Esophagus (tissue), 2 donors: ENCODE measurements around the gene TPH1. TPM values are rescaled to one million over a fixed set of nuclear protein-coding genes. Genes with fewer than 3 reads are reported as not detected.
"Not testable (repeated sequence)": the region's sequence is repeated elsewhere in the genome, so short reads cannot be mapped to it uniquely, and the experiment has no call there.

Experiments
- H3K27ac ChIP-seq, 2 donors: one replicate each; pipeline ENCODE4 v1.5.1; 2013; ENCODE audit warnings: low read depth in 2 of 2, mild to moderate bottlenecking in 2 of 2, inconsistent platforms in 1 of 2, low read length in 1 of 2, moderate library complexity in 1 of 2
- H3K27me3 ChIP-seq, 2 donors: one replicate each; pipeline ENCODE4 v1.6.1; 2013; ENCODE audit warnings: low read length in 2 of 2, control low read depth in 1 of 2, mild to moderate bottlenecking in 1 of 2; ENCODE audit not compliant: insufficient read depth in 2 of 2, control insufficient read depth in 1 of 2
- H3K36me3 ChIP-seq, 2 donors: one replicate each; pipeline ENCODE4 v1.6.1; 2013; ENCODE audit warnings: low read length in 1 of 2; ENCODE audit not compliant: control insufficient read depth in 2 of 2, insufficient read depth in 2 of 2
- H3K4me1 ChIP-seq, 2 donors: one replicate each; pipeline ENCODE4 v1.6.1; 2013; ENCODE audit warnings: low read length in 1 of 2; ENCODE audit not compliant: control insufficient read depth in 2 of 2, insufficient read depth in 2 of 2
- H3K4me3 ChIP-seq, 2 donors: one replicate each; pipeline ENCODE4 v1.5.1; 2013; ENCODE audit warnings: low read length in 2 of 2, mild to moderate bottlenecking in 2 of 2, low read depth in 1 of 2, moderate library complexity in 1 of 2
- H3K9me3 ChIP-seq, 2 donors: one replicate each; pipeline ENCODE4 v1.6.1; 2013; ENCODE audit warnings: mild to moderate bottlenecking in 2 of 2, low read depth in 1 of 2, low read length in 1 of 2, moderate library complexity in 1 of 2; ENCODE audit not compliant: control insufficient read depth in 2 of 2, insufficient read depth in 1 of 2
- WGBS, 2 donors: extraction: QIAGEN DNeasy Blood & Tissue Kit; methylation state at CpG; one replicate each; pipeline ENCODE4 v1.1.7; 2013; 5-methylcytosine and 5-hydroxymethylcytosine counted together
- polyA plus RNA-seq, 2 donors: library from polyadenylated mRNA; stranded (reverse); fragments of 200-250 nt; gene quantifications; one replicate each; pipeline ENCODE4 v1.2.3, GENCODE V29; 2013
- donor health status: healthy with polysubstance abuse.
- donor health status: Bipolar disorder and iron deficiency.

TPH1 gene
- polyA plus RNA-seq, 2 donors = 0.08 to 0.26 TPM

DNA sequence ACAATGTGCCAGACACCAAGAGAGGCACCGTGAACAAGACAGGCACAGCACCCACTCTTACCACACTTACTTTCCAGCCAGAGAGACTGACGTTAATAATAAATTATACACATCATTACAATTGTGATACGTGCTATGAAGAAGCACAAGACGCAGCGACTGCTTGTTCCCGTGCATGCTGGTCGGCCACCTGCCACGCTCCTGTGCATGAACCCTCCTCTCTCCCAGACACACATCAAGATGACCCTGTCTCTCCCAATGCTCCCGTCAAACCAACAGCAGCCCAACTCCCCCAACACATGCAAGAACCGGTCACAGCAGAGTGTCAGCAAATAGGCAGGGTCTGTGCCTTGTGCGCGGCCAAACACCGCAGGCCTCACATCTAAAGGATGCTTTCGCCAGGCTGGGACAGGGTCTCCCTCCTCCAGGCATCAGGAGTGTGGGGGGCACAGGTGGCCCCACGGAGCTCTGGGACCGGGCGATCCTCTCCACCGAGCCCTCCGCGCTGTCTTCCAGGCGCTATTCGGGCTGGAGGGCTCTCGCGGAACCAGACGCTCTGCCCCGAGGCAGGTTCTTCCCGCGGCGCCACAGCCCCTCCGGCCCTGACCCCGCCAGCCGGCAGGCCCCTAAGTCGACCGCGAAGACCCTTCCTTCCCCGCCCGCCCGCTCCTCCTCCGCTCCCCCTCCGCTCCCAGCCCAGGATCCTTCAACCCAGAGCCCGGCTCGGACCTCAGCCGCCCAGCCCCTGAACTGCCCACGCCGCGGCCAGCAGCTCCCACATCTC lies 33.8 kb downstream of the TPH1 start:
- peak overlapping the region; percentile 79 to 80 for H3K27ac ChIP-seq
- peaks cover 0 to 2% of the 10 kb centered on the region in 2 donors for H3K4me1 ChIP-seq
- 6 to 7% methylated on average over 37 to 46 of the region's 46 CpGs for WGBS, 2 donors
- H3K36me3 ChIP-seq = no peaks in the 10 kb centered on the region
- H3K9me3 ChIP-seq = no peaks in the 10 kb centered on the region
- H3K27me3 ChIP-seq = no peaks in the 10 kb centered on the region
- H3K4me3 ChIP-seq = peak overlapping the region; percentile 61 to 70

DNA sequence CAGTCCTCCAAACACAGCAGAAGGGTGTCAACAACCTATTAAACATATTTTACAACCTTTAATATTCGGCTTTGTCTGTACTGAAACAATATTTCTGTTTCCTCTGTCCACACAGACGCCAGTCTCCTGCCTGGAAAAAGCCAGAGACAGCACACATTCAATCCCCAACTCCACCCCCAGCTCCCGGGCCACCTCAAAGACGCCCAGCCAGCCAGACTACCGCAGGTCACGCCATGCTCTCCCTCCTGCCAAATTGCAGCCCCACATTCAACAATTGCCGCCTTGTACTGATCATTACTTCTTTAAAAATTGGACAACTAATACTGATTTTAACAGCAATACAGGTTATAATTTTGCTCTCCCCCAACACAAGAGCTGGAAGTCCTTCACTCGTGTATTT lies 34.4 kb downstream of the TPH1 start:
- Histone ChIP-seq H3K27ac (peak overlapping the region in 1 of 2 donors; percentile 55), H3K36me3 (no peaks in the 10 kb centered on the region), H3K4me1 (peaks cover 0 to 2% of the 10 kb centered on the region in 2 donors), H3K4me3 (peak overlapping the region in 1 of 2 donors; percentile 61), H3K9me3 (no peaks in the 10 kb centered on the region), H3K27me3 (no peaks in the 10 kb centered on the region)
- 71 to 78% methylated on average over 8 of the region's 8 CpGs for WGBS, 2 donors

DNA sequence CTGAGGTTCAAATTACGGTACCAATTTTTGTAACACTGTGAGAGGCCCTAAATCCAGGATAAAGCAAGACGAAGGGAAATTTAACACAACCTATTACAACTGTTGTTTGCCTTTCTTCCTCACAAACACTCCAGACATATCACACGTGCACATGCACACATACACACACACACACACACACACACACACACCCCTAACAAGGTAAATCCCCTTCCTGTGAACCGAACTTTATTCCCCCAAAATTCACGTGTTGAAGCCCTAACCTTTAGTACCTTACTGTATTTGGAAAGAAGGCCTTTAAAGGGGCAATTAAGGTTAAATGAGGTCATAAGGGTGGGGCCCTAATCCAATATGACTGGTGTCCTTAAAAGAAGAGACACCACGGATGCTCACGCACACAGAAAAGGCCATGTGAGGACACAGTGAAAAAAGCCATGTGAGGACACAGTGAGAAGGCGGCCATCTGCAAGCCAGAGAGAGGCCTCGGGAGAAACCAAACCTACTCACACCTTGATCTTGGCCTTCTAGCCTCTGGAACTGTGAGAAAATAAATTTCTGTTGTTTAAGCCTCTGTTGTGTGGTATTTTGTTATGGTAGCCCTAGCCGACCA lies 35.0 kb downstream of the TPH1 start:
- Histone ChIP-seq H3K36me3 (no peaks in the 10 kb centered on the region), H3K27me3 (no peaks in the 10 kb centered on the region), H3K9me3 (no peaks in the 10 kb centered on the region), H3K4me1 (peaks cover 0 to 2% of the 10 kb centered on the region in 2 donors), H3K27ac (no peak overlapping the region), H3K4me3 (no peak overlapping the region)
- WGBS, 2 donors = 83 to 90% methylated on average over 10 of the region's 10 CpGs

GRCh38 chr11:18010121-18010670 lies 35.9 kb downstream of the TPH1 start:
- Histone ChIP-seq H3K36me3 (peaks cover 0 to 2% of the 10 kb centered on the region in 2 donors), H3K4me1 (peaks cover 0 to 2% of the 10 kb centered on the region in 2 donors), H3K27ac (no peak overlapping the region), H3K9me3 (no peaks in the 10 kb centered on the region), H3K27me3 (no peaks in the 10 kb centered on the region), H3K4me3 (no peak overlapping the region)

- Histone ChIP-seq H3K4me3 (no peak overlapping the region), H3K36me3 (peaks cover 5 to 9% of the 10 kb centered on the region in 2 donors), H3K27ac (no peak overlapping the region), H3K9me3 (no peaks in the 10 kb centered on the region), H3K27me3 (no peaks in the 10 kb centered on the region), H3K4me1 (no peaks in the 10 kb centered on the region)
- 91 to 95% methylated on average over 4 of the region's 4 CpGs for WGBS, 2 donors
Measured at GRCh38 chr11:18005376-18006129, 40.5 kb downstream of the TPH1 start.

DNA sequence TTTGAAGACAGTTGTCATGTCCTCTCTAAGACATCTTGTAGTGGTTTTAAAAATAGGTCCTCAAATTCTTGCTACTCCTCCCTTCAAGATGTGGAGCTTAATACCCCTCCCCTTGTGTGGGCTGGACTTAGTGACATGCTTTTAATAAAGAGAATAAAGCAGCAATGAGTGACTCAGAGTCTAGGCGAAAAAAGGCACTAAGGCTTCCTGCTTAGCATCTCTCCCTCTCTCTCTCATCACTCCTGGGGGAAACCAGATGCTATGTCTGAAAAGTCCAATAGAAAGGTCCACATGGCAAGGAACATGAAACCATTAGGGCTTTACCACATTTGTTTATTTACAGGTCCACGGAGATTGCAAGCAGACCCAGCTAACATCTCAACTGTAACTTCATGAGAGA lies 44.9 kb downstream of the TPH1 start:
- Histone ChIP-seq H3K9me3 (no peaks in the 10 kb centered on the region), H3K27ac (no peak overlapping the region), H3K4me3 (no peak overlapping the region), H3K36me3 (peaks cover 9% of the 10 kb centered on the region in 2 donors), H3K4me1 (no peaks in the 10 kb centered on the region), H3K27me3 (no peaks in the 10 kb centered on the region)
- WGBS, 2 donors = 65 to 77% methylated on average over 2 of the region's 2 CpGs

DNA sequence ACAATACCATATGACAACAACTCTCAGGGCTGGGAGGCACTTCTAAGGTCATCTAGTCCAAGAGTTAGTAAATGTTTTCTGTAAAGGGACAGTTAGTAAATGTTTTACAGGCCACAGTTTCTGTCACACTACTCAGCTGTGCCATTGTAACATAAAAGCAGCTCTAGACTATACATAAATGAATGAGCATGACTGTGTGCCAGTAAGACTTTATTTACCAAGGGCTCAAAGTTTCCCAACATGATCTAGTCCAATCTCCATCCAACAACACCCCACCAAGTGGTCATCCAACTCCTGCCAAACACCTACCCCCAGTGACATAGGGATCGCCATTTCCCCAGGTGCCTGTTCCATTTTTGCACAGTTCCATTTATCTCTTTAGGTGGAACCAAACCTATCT lies 45.3 kb downstream of the TPH1 start:
- Histone ChIP-seq H3K4me3 (no peak overlapping the region), H3K27ac (no peak overlapping the region), H3K36me3 (peaks cover 9% of the 10 kb centered on the region in 2 donors), H3K9me3 (no peaks in the 10 kb centered on the region), H3K4me1 (no peaks in the 10 kb centered on the region), H3K27me3 (no peaks in the 10 kb centered on the region)
- 96 to 100% methylated on average over 1 of the region's 1 CpG for WGBS, 2 donors

GRCh38 chr11:18000128-18000527 lies 45.9 kb downstream of the TPH1 start:
- H3K27ac ChIP-seq, H3K36me3 ChIP-seq, H3K9me3 ChIP-seq, H3K4me1 ChIP-seq, H3K4me3 ChIP-seq, H3K27me3 ChIP-seq: not testable (repeated sequence)
- 97 to 99% methylated on average over 4 of the region's 4 CpGs for WGBS, 2 donors
